GM18526 (cell line): ENCODE data around the gene CDK17.

ENCODE experiments used
- POLR2A ChIP-seq: IDR thresholded peaks from 3 replicates; pipeline ENCODE4 v1.6.1; 2011; ENCODE audit not compliant: insufficient read length; ENCODE audit errors: extremely low read depth

Gene CDK17

GRCh38 chr12:96398424-96399119, 1.7 kb downstream of the CDK17 start:
- TF ChIP-seq POLR2A, result no peak

- TF ChIP-seq POLR2A, result no peak
These were observed 2.3 kb downstream of the CDK17 start for GRCh38 chr12:96397756-96398423.

GRCh38 chr12:96396914-96397313, 3.3 kb downstream of the CDK17 start:
- TF ChIP-seq POLR2A, result no peak

GRCh38 chr12:96396209-96396608, 4.0 kb downstream of the CDK17 start:
- no peak for TF ChIP-seq POLR2A

GRCh38 chr12:96395236-96395635, 5.0 kb downstream of the CDK17 start:
- TF ChIP-seq POLR2A, result no peak

- TF ChIP-seq POLR2A, result no peak
These were observed 7.8 kb downstream of the CDK17 start for GRCh38 chr12:96392397-96392796.

- TF ChIP-seq POLR2A, result no peak
These were observed 12.3 kb downstream of the CDK17 start for GRCh38 chr12:96387981-96388380.

- TF ChIP-seq POLR2A, result no peak
These were observed 13.4 kb downstream of the CDK17 start for GRCh38 chr12:96386794-96387193.

GRCh38 chr12:96383991-96384390, 16.2 kb downstream of the CDK17 start:
- TF ChIP-seq POLR2A, result no peak

- TF ChIP-seq POLR2A, result no peak
These were observed 16.9 kb downstream of the CDK17 start for GRCh38 chr12:96383371-96383770.

GRCh38 chr12:96378319-96378718, 21.9 kb downstream of the CDK17 start:
- TF ChIP-seq POLR2A, result no peak

GRCh38 chr12:96376865-96377264, 23.4 kb downstream of the CDK17 start:
- no peak for TF ChIP-seq POLR2A

- no peak for TF ChIP-seq POLR2A
These were observed 24.2 kb downstream of the CDK17 start for GRCh38 chr12:96375841-96376604.

GRCh38 chr12:96375170-96375569, 25.1 kb downstream of the CDK17 start:
- TF ChIP-seq POLR2A, result no peak

- no peak for TF ChIP-seq POLR2A
These were observed 28.2 kb downstream of the CDK17 start for GRCh38 chr12:96371790-96372699.
